ENCODE measurements around the gene TWIST2.

DNA sequence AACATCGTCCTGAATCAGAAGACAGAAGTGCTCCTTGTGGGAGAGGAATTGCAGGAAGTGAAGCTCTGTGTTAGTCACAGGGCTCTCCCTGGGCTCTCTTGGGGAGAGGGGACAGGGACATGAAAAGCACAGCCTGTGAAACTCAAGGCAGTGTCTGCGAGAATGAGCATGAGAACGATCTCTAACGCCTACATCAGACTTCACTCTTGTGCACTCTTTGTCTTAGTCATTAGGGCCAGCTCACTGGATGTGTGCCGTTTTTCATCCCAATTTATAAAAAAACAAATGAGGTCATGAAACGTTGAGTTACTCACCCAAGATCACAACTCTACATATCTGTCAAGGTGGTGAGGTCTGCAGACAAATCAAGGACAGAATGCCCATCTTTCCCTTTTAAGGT is 27.0 kb upstream of the TWIST2 start:
- TF ChIP-seq, protein P1, sequence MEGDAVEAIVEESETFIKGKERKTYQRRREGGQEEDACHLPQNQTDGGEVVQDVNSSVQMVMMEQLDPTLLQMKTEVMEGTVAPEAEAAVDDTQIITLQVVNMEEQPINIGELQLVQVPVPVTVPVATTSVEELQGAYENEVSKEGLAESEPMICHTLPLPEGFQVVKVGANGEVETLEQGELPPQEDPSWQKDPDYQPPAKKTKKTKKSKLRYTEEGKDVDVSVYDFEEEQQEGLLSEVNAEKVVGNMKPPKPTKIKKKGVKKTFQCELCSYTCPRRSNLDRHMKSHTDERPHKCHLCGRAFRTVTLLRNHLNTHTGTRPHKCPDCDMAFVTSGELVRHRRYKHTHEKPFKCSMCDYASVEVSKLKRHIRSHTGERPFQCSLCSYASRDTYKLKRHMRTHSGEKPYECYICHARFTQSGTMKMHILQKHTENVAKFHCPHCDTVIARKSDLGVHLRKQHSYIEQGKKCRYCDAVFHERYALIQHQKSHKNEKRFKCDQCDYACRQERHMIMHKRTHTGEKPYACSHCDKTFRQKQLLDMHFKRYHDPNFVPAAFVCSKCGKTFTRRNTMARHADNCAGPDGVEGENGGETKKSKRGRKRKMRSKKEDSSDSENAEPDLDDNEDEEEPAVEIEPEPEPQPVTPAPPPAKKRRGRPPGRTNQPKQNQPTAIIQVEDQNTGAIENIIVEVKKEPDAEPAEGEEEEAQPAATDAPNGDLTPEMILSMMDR (IDR thresholded peaks at IDR 0.05) = no peak
- TF ChIP-seq EP300 (IDR thresholded peaks at IDR 0.05) = no peak
